HepG2 (cell line): ENCODE results near the gene GDPD4. TPM values are rescaled to one million over a fixed set of nuclear protein-coding genes. Genes with fewer than 3 reads are reported as not detected.
A peak's percentile ranks its signal among the peaks of the same experiment; 100 is the strongest.

ENCODE experiments used
- ADNP ChIP-seq: sonication (generic); formaldehyde crosslinking; IDR thresholded peaks from 2 replicates; pipeline ENCODE4 v1.4.0; 2020; ENCODE audit warnings: missing genetic modification reagents
- EHMT2 ChIP-seq: fragments of 200-600 bp; sonication (generic); IDR thresholded peaks from 2 replicates; pipeline ENCODE4 v1.7.0; 2017; ENCODE audit warnings: antibody characterized with exemption, low read depth, low read length, borderline replicate concordance
- FOXA1 ChIP-seq, 2 experiments: fragments of 450-650 bp in 1 of 2; sonication (generic) in 1 of 2; formaldehyde crosslinking in 1 of 2; IDR thresholded peaks; 2 replicates each; pipeline versions ENCODE4 v1.4.0 to v1.6.1; 2016 to 2020; ENCODE audit warnings: missing genetic modification reagents in 1 of 2
- FOXJ3 ChIP-seq: sonication (generic); formaldehyde crosslinking; IDR thresholded peaks from 2 replicates; pipeline ENCODE4 v1.4.0; 2020; ENCODE audit warnings: missing genetic modification reagents, mild to moderate bottlenecking, borderline replicate concordance
- HNF1B ChIP-seq: sonication (generic); formaldehyde crosslinking; IDR thresholded peaks from 2 replicates; pipeline ENCODE4 v1.5.1; 2020; ENCODE audit warnings: mild to moderate bottlenecking, moderate library complexity, missing genetic modification reagents
- HOXA3 ChIP-seq: sonication (generic); formaldehyde crosslinking; IDR thresholded peaks from 2 replicates; pipeline ENCODE4 v1.5.0; 2020; ENCODE audit warnings: missing genetic modification reagents
- MEIS1 ChIP-seq: sonication (generic); formaldehyde crosslinking; IDR thresholded peaks from 2 replicates; pipeline ENCODE4 v1.9.0; 2021; ENCODE audit warnings: mild to moderate bottlenecking, missing genetic modification reagents, moderate library complexity, borderline replicate concordance
- MLLT10 ChIP-seq: sonication (generic); formaldehyde crosslinking; IDR thresholded peaks from 2 replicates; pipeline ENCODE4 v1.4.0; 2020; ENCODE audit warnings: missing genetic modification reagents
- MTA1 ChIP-seq: sonication (generic); formaldehyde crosslinking; IDR thresholded peaks from 2 replicates; pipeline ENCODE4 v1.4.0; 2020; ENCODE audit warnings: missing genetic modification reagents, mild to moderate bottlenecking, borderline replicate concordance
- PITX1 ChIP-seq: sonication (generic); formaldehyde crosslinking; IDR thresholded peaks from 2 replicates; pipeline ENCODE4 v1.5.1; 2020; ENCODE audit warnings: mild to moderate bottlenecking, missing genetic modification reagents
- SMC3 ChIP-seq: IDR thresholded peaks from 2 replicates; pipeline ENCODE4 v1.6.1; 2011; ENCODE audit warnings: low read length, improper control_type of control experiment
- TCF7 ChIP-seq: sonication (generic); IDR thresholded peaks from 2 replicates; pipeline ENCODE4 v1.6.1; 2016; ENCODE audit warnings: antibody characterized with exemption, low read depth
- U2AF1 ChIP-seq: fragments of 200-400 bp; formaldehyde crosslinking; optimal IDR thresholded peaks from 2 replicates; pipeline ENCODE3; 2017; ENCODE audit warnings: mild to moderate bottlenecking, low read depth, low read length
- ZMYM2 ChIP-seq: sonication (generic); formaldehyde crosslinking; IDR thresholded peaks from 2 replicates; pipeline ENCODE4 v1.8.0; 2022; ENCODE audit warnings: mild to moderate bottlenecking, missing genetic modification reagents
- ZNF121 ChIP-seq: sonication (generic); formaldehyde crosslinking; IDR thresholded peaks from 2 replicates; pipeline ENCODE4 v1.5.0; 2020; ENCODE audit warnings: mild to moderate bottlenecking, missing genetic modification reagents
- ZNF160 ChIP-seq: sonication (generic); formaldehyde crosslinking; IDR thresholded peaks from 2 replicates; pipeline ENCODE4 v1.8.0; 2022; ENCODE audit warnings: mild to moderate bottlenecking, inconsistent platforms, missing genetic modification reagents
- ZNF20 ChIP-seq: sonication (generic); formaldehyde crosslinking; IDR thresholded peaks from 2 replicates; pipeline ENCODE4 v1.4.0; 2020; ENCODE audit warnings: mild to moderate bottlenecking, moderate library complexity, missing genetic modification reagents
- ZNF205 ChIP-seq: IDR thresholded peaks from 2 replicates; pipeline ENCODE4 v1.6.1; 2018; ENCODE audit warnings: missing biosample characterization, missing genetic modification reagents
- ZNF282 ChIP-seq: fragments of 450-650 bp; IDR thresholded peaks from 2 replicates; pipeline ENCODE4 v1.6.1; 2018; ENCODE audit not compliant: partially characterized antibody
- ZNF3 ChIP-seq: IDR thresholded peaks from 2 replicates; pipeline ENCODE4 v1.7.0; 2017; ENCODE audit warnings: inconsistent platforms
- ZNF557 ChIP-seq: sonication (generic); formaldehyde crosslinking; IDR thresholded peaks from 2 replicates; pipeline ENCODE4 v1.4.0; 2020; ENCODE audit warnings: missing genetic modification reagents
- ZNF564 ChIP-seq: sonication (generic); formaldehyde crosslinking; IDR thresholded peaks from 2 replicates; pipeline ENCODE4 v1.8.1; 2023; ENCODE audit warnings: mild to moderate bottlenecking, missing genetic modification reagents
- ZNF619 ChIP-seq: sonication (generic); formaldehyde crosslinking; IDR thresholded peaks from 2 replicates; pipeline ENCODE4 v1.4.0; 2020; ENCODE audit warnings: mild to moderate bottlenecking, missing genetic modification reagents
- ZNF777 ChIP-seq: sonication (generic); formaldehyde crosslinking; IDR thresholded peaks from 2 replicates; pipeline ENCODE4 v1.4.0; 2020; ENCODE audit warnings: missing genetic modification reagents
- ZNF792 ChIP-seq: IDR thresholded peaks from 2 replicates; pipeline ENCODE4 v1.6.1; 2016
- ZSCAN20 ChIP-seq: sonication (generic); formaldehyde crosslinking; IDR thresholded peaks from 2 replicates; pipeline ENCODE4 v1.4.0; 2020; ENCODE audit warnings: missing genetic modification reagents, mild to moderate bottlenecking, borderline replicate concordance
- ZSCAN22 ChIP-seq: sonication (generic); formaldehyde crosslinking; IDR thresholded peaks from 2 replicates; pipeline ENCODE4 v1.4.0; 2020; ENCODE audit warnings: mild to moderate bottlenecking, missing genetic modification reagents
- ZSCAN5A ChIP-seq: sonication (generic); formaldehyde crosslinking; IDR thresholded peaks from 2 replicates; pipeline ENCODE4 v1.8.0; 2022; ENCODE audit warnings: mild to moderate bottlenecking, missing genetic modification reagents, borderline replicate concordance
- ZZZ3 ChIP-seq: sonication (generic); formaldehyde crosslinking; IDR thresholded peaks from 2 replicates; pipeline ENCODE4 v1.4.0; 2020; ENCODE audit warnings: missing genetic modification reagents, mild to moderate bottlenecking, borderline replicate concordance
- polyA plus RNA-seq, 8 experiments: library from polyadenylated mRNA; depleted of rRNA in 3 of 8; stranded (reverse) in 7 of 8; unstranded in 1 of 8; fragments of >200 nt; fragmentation: Illumina TruSeq in 4 of 8; extraction: Trizol in 4 of 8; gene quantifications; 2 replicates each; pipeline versions ENCODE4 v1.2.1 to v1.2.3, GENCODE V29; 2011 to 2016; ENCODE audit warnings: low read depth in 4 of 8, missing spikeins in 1 of 8, mixed read lengths in 1 of 8; ENCODE audit not compliant: insufficient read depth in 1 of 8
- total RNA-seq, 5 experiments: library from RNA; depleted of rRNA; stranded (reverse); fragments of >200 nt; fragmentation: Illumina TruSeq; extraction: Trizol; gene quantifications; 2 replicates each; pipeline ENCODE4 v1.2.3, GENCODE V29; 2016; ENCODE audit warnings: low read depth in 1 of 5
- TF ChIP-seq, protein P1 (sequence below): IDR thresholded peaks from 2 replicates; pipeline ENCODE4 v1.6.1; 2016; ENCODE audit warnings: missing compliant biosample characterization, missing genetic modification reagents, borderline replicate concordance

Gene GDPD4
- total and polyA plus RNA-seq, 2 of the 13 experiments (the other 11 are each of a cell fraction or from before 2014, with no cell fraction given) = not detected

- TF ChIP-seq ZNF564 (CRISPR knock-in tag) (no peak), ZMYM2 (CRISPR knock-in tag) (no peak), ZSCAN5A (no peak), TCF7 (no peak), ZNF3 (CRISPR knock-in tag) (no peak), FOXA1 (IDR thresholded peaks at IDR 0.05) (no peak), FOXA1 (CRISPR knock-in tag; IDR thresholded peaks at IDR 0.05) (no peak), ADNP (CRISPR knock-in tag) (no peak), ZNF557 (CRISPR knock-in tag) (no peak), ZNF205 (CRISPR knock-in tag) (no peak), ZNF777 (CRISPR knock-in tag) (no peak), HNF1B (CRISPR knock-in tag) (no peak), SMC3 (peak; percentile 49), HOXA3 (peak; percentile 31; the same call in 1 of the 2 replicates), ZNF282 (no peak), U2AF1 (no peak), PITX1 (CRISPR knock-in tag) (no peak), MTA1 (no peak), EHMT2 (no peak), MEIS1 (CRISPR knock-in tag) (no peak), ZNF121 (CRISPR knock-in tag) (no peak), ZNF792 (CRISPR knock-in tag) (no peak), MLLT10 (CRISPR knock-in tag) (no peak), ZNF160 (CRISPR knock-in tag) (no peak), ZSCAN22 (CRISPR knock-in tag) (no peak), ZNF619 (CRISPR knock-in tag) (no peak), ZSCAN20 (CRISPR knock-in tag) (no peak), FOXJ3 (CRISPR knock-in tag) (no peak), ZZZ3 (CRISPR knock-in tag) (no peak), ZNF20 (CRISPR knock-in tag) (no peak)
- TF ChIP-seq, protein P1, sequence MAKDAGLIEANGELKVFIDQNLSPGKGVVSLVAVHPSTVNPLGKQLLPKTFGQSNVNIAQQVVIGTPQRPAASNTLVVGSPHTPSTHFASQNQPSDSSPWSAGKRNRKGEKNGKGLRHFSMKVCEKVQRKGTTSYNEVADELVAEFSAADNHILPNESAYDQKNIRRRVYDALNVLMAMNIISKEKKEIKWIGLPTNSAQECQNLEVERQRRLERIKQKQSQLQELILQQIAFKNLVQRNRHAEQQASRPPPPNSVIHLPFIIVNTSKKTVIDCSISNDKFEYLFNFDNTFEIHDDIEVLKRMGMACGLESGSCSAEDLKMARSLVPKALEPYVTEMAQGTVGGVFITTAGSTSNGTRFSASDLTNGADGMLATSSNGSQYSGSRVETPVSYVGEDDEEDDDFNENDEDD = peak; percentile 27; the same call in 1 of the 2 replicates
Observed at GRCh38 chr11:77191823-77192495, 109.5 kb downstream of the GDPD4 start (continued).
